Type B pancreatic cell (in vitro differentiated cells): ENCODE measurements around the gene SH2D6. TPM values are rescaled to one million over a fixed set of nuclear protein-coding genes. Genes with fewer than 3 reads are reported as not detected.
"Not testable (repeated sequence)": the region's sequence is repeated elsewhere in the genome, so short reads cannot be mapped to it uniquely, and the experiment has no call there.

Source experiments
- DNase-seq: peaks from one replicate; pipeline ENCODE4 v3.0.0; 2021; ENCODE audit warnings: mixed read lengths; ENCODE audit not compliant: unreplicated experiment; ENCODE audit errors: extremely low spot score
- H3K27ac Mint-ChIP-seq: 2 replicates; pipeline ENCODE4 v1.8.0; 2021; ENCODE audit warnings: mild to moderate bottlenecking, mixed read lengths
- H3K27me3 Mint-ChIP-seq: 2 replicates; pipeline ENCODE4 v1.8.0; 2021; ENCODE audit warnings: mixed read lengths
- H3K36me3 Mint-ChIP-seq: 2 replicates; pipeline ENCODE4 v1.8.0; 2021; ENCODE audit warnings: mixed read lengths
- H3K4me1 Mint-ChIP-seq: one replicate; pipeline ENCODE4 v1.8.0; 2021; ENCODE audit warnings: mixed read lengths; ENCODE audit not compliant: unreplicated experiment
- H3K4me3 Mint-ChIP-seq: 2 replicates; pipeline ENCODE4 v1.8.0; 2021; ENCODE audit warnings: mild to moderate bottlenecking, mixed read lengths
- H3K9me3 Mint-ChIP-seq: 2 replicates; pipeline ENCODE4 v1.8.0; 2021; ENCODE audit warnings: mixed read lengths
- CTCF ChIP-seq: fragments of 200-600 bp; sonication (generic); conservative IDR thresholded peaks from 2 replicates; pipeline ENCODE4 v1.5.0; 2021; ENCODE audit warnings: antibody characterized with exemption, mild to moderate bottlenecking
- total RNA-seq: library from RNA; stranded (reverse); gene quantifications from 2 replicates; pipeline ENCODE4 v1.2.1, GENCODE V29; 2021; ENCODE audit warnings: low replicate concordance

The SH2D6 gene
- total RNA-seq, 1 donor from 2014 or later = 0.97 TPM

GRCh38 chr2:85472261-85472660 lies 53.7 kb downstream of the SH2D6 start:
- no peaks in the 10 kb centered on the region for H3K9me3 Mint-ChIP-seq
- H3K4me1 Mint-ChIP-seq = peaks cover 22% of the 10 kb centered on the region
- no peaks in the 10 kb centered on the region for H3K27me3 Mint-ChIP-seq
- no peak overlapping the region for H3K4me3 Mint-ChIP-seq
- TF ChIP-seq CTCF = no peak
- no peak overlapping the region for H3K27ac Mint-ChIP-seq
- no peaks in the 10 kb centered on the region for H3K36me3 Mint-ChIP-seq
- no peak for DNase-seq

DNA sequence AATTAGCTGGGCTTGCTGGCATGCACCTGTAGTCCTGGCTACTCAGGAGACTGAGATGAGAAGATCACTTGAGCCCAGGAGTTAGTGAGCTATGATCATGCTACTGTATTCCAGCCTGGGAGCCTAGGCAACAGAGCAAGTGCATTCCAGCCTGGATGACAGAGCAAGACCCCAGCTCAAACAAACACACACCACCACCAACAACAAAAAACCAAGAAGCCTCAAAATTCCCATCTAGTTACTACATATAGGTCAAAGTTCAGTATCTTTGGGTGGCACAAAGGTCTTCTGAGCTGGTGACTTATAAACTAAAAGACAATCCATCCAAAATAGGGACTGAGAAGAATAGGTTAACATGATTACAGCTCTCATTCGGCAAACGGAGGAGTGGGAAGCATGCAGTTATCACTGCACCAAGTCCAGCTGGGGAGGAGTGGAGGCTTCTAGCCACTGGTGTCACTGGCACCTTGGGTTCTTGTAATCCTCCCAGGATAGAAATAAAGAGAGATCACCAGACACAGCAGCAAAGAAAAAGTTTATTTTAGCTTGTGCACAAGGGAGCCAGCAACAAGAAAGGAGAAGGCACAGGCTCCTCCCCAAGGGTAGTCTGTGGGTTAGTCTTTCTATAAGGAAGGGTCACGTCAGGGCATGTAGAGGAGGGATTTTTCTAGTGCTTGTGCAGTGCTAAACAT lies 57.4 kb downstream of the SH2D6 start:
- H3K4me3 Mint-ChIP-seq = no peak overlapping the region
- TF ChIP-seq CTCF = no peak
- no peak overlapping the region for H3K27ac Mint-ChIP-seq
- peaks cover 8% of the 10 kb centered on the region for H3K4me1 Mint-ChIP-seq
- H3K36me3 Mint-ChIP-seq = no peaks in the 10 kb centered on the region
- H3K27me3 Mint-ChIP-seq = no peaks in the 10 kb centered on the region
- no peaks in the 10 kb centered on the region for H3K9me3 Mint-ChIP-seq
- no peak for DNase-seq

DNA sequence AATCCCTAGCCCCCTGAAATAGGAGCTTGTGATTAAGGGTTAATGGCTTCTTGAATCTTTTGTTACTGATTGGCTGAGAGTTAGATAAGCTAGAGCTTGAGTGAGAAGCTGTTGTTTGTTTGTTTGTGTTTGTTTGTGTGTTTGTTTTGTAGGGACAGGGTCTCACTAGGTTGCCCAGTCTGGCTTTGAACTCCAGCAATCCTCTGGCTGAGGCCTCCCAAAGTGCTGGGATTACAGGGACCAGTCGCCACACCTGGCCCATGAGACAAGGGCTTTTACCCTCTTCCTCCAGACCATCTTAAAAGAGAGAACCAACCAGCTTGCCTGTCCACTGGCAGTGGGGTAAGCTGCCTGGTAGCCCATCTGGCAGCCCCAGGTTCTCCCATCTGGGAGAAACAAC lies 58.1 kb downstream of the SH2D6 start:
- Mint-ChIP-seq H3K27ac (no peak overlapping the region), H3K9me3 (no peaks in the 10 kb centered on the region), H3K4me3 (no peak overlapping the region), H3K36me3 (no peaks in the 10 kb centered on the region), H3K27me3 (no peaks in the 10 kb centered on the region), H3K4me1 (peaks cover 8% of the 10 kb centered on the region)
- no peak for TF ChIP-seq CTCF
- DNase-seq = no peak

DNA sequence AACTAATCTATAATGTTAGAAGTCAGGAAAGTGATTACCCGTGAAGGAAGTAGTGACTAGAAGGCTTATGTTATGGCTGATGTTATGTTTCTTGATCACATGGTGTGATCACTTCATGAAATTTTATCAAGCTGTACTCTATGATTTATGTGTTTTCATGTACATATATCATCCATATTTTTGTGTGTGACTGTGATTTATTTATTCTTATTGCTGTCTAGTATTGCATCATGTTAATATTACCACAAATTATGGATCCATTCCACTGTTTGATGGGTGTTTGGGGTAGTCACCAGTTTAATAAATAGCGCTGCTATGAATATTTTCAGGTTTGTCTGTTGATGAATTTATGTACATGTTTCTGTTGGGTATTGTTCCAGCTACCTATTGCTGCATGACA lies 59.4 kb downstream of the SH2D6 start:
- Mint-ChIP-seq H3K9me3 (no peaks in the 10 kb centered on the region), H3K27ac (no peak overlapping the region), H3K4me3 (no peak overlapping the region), H3K27me3 (no peaks in the 10 kb centered on the region), H3K36me3 (no peaks in the 10 kb centered on the region), H3K4me1 (peaks cover 8% of the 10 kb centered on the region)
- no peak for TF ChIP-seq CTCF
- DNase-seq = no peak

GRCh38 chr2:85481818-85482777 lies 63.6 kb downstream of the SH2D6 start:
- Mint-ChIP-seq H3K27ac (no peak overlapping the region), H3K4me1 (no peaks in the 10 kb centered on the region), H3K27me3 (peaks cover 2% of the 10 kb centered on the region), H3K9me3 (no peaks in the 10 kb centered on the region), H3K36me3 (peaks cover 3% of the 10 kb centered on the region), H3K4me3 (no peak overlapping the region)
- TF ChIP-seq CTCF = no peak
- DNase-seq = no peak

DNA sequence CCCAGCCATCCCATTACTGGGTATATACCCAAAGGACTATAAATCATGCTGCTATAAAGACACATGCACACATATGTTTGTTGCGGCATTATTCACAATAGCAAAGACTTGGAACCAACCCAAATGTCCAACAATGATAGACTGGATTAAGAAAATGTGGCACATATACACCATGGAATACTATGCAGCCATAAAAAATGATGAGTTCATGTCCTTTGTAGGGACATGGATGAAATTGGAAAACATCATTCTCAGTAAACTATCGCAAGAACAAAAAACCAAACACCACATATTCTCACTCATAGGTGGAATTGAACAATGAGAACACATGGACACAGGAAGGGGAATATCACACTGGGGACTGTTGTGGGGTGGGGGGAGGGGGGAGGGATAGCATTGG lies 66.1 kb downstream of the SH2D6 start:
- H3K9me3 Mint-ChIP-seq, H3K4me1 Mint-ChIP-seq, DNase-seq, H3K27me3 Mint-ChIP-seq, H3K27ac Mint-ChIP-seq, H3K4me3 Mint-ChIP-seq, H3K36me3 Mint-ChIP-seq: not testable (repeated sequence)
